T-helper 2 cell treated with Interferon-gamma antibody and Interleukin-4, amounts not matched to agents 100 ng/mL and 5 ng/mL, for 36 hours (primary cell): Measurements from ENCODE around the gene ULK4. TPM values are rescaled to one million over a fixed set of nuclear protein-coding genes. Genes with fewer than 3 reads are reported as not detected.
"Not testable (repeated sequence)": the region's sequence is repeated elsewhere in the genome, so short reads cannot be mapped to it uniquely, and the experiment has no call there.

Source experiments
- intact Hi-C: fragments of 100-400 bp; cut with micrococcal nuclease; formaldehyde crosslinking; loops from one replicate; pipeline ENCODE4 v1.15.1; 2023
- total RNA-seq: library from RNA; stranded (reverse); gene quantifications from 2 replicates; pipeline ENCODE4 v1.2.3, GENCODE V29; 2022

Gene ULK4
- total RNA-seq, 1 donor from 2014 or later = 14.2 TPM

DNA sequence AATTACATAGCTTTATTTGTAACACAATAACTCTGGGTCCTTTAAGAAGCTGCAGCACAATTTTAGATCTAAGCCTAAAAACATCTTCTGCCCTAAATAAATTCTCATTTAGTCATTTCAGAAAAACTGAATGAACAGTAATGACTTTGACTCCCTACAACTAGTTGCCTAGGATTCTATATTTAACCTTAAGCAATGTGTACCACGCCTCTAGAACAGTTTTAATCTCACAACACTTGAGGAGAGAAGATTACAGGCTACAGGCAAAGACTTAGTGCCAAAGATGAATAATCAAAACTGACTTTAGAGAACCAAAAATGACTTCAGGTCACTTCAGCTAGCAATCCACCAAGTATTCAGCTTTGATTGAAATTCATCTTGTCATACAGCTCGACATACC lies 192.8 kb downstream of the ULK4 start:
- intact Hi-C loops = no loop called here

DNA sequence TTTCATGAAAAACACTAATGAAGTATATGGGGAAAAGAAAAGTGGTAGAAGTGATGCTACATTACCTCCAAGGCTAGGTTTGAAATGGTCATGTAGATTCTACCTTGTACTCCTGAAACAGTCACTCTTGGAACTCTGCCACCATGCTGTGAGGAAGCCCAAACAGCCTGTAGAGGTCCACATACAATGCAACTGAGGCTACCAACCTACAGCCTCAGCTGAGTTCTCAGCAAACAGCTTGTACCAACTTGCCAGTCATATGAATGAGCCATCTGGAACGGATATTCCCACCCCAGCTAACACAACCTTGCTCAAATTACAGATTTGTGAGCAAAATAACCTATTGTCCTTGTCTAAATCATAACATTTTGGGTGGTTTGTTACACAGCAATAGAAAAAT lies 193.5 kb downstream of the ULK4 start:
- intact Hi-C loops = no loop called here

DNA sequence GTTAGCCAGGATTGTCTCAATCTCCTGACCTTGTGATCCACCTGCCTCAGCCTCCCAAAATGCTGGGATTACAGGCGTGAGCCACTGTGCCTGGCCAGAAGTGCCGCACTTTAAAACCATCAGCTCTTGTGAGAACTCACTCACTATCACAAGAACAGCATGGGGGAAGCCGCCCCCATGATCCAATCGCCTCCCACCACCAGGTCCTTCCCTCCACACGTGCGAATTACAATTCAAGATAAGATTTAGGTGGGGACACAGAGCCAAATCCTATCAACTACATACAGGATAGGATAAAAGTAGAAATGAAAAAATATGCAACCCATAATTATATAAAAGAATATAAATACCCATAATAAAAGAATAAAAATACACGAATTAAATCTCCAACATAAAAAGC lies 199.0 kb downstream of the ULK4 start:
- intact Hi-C loops = not testable (repeated sequence)

DNA sequence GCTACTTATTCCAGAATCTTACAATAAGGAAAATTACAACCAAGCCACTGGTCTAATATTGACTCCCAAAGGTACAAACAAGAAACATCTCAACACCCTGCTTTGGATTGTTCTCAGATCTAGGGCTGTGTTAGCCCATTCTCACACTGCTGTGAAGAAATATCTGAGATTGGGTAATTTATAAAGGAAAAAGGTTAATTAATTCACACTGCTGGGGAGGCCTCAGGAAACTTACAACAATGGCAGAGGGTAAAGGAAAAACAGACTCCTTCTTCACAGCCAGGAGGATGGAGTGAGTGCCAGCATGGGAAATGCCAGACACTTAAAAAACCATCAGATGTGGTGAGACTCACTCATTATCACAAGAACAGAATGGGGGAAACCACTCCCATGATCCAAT lies 208.3 kb downstream of the ULK4 start:
- intact Hi-C loops = no loop called here

- intact Hi-C loops = no loop called here
Observed at GRCh38 chr3:41751597-41751996, 210.3 kb downstream of the ULK4 start.

DNA sequence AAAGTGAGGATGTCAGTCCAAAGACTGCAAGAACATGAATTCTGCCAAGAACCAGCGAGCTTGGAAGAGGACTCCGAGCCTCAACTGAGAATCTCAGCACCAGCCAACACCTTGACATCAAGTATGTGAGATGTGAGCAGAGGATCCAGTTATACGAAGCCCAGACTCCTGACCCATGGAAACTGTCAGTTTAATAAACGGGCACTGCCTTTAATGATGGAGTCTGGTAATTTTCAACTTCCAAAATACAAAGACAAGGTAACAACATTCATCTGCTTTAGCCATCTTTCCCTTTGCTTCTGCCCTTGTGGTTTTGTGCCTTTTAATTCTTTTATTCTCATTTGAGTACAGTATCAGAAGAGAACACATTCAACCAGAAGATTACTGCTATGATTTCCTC lies 211.9 kb downstream of the ULK4 start:
- intact Hi-C loops = no loop called here

DNA sequence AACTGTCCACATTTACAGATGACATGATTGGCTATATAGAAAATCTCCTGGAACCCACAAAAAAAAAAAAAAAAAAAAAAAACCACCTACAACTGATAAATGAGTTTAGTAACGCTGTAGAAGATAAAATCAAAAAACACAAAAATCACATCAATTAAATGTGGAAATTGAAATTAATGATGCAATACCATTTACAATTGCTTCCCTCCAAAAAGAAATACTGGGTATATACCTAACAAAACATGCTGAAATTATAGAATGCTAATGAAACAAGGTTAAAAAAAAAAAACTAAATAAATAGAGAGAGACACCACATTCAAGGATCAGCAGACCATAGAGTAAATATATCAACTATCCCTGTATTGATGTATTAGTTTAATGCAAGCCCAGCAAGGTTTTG lies 215.7 kb downstream of the ULK4 start:
- intact Hi-C loops = no loop called here

GRCh38 chr3:41742121-41742520 lies 219.8 kb downstream of the ULK4 start:
- intact Hi-C loops = no loop called here

DNA sequence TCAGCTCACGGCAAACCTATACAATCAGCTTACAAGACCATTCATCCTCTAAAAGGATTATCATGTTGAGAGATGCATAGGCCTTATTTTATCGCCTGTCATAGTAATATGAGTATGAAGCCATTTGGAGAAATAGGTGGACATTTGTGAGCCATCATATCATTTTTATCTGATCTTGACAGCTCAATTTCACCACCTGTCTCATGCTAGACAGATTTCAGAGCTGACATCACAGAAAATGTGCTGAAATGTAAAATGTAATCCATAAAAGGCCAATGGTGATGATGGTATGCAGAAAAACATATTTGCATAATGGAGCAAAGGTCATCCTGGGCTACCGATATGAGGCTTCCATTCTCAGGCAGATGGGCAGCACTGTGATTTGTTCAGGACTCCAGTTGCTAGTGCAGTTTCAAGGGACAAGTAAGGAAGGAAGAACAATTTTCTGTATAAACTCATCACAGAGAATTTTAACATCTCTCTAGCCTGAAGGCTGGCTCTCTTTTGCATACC lies 221.5 kb downstream of the ULK4 start:
- intact Hi-C loops = no loop called here

GRCh38 chr3:41726891-41727290 lies 235.0 kb downstream of the ULK4 start:
- intact Hi-C loops = no loop called here

DNA sequence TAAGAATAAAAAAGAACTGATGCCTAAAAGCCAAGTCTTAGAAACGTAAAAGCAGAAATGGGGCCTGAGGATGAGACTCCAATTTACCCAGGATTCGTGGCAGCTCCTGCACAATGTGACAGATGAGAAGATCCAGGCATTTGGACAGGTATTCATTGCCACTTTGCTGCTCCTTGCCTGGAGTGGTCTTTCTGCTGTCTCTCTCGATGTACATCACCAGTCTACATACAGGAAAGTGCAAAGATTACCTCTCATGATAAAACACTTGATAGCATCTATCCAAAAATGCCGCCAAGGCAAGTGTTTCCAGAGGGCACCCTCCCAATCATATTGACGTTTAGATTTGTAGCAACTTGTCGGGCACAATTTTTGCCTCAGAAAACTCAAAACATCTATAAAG lies 244.3 kb downstream of the ULK4 start:
- intact Hi-C loops = no loop called here

DNA sequence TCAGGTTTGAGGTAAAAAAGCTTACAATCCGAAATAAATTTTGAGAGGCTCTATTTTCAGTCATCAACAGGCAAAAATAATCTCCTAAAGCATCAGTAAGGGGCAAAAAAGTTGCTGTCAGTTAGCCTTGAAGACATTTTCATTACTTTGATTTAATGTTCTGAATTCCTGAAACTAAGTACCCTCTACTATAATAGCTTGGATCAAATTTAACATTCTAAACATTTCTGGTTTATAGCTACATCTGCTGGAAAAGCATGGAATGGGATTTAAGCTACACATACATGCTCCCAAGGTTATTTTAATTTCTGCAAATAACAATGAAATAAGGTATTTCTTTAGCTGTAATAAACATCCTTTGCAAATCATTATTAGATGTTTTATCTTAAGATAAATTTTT lies 245.4 kb downstream of the ULK4 start:
- intact Hi-C loops = no loop called here

DNA sequence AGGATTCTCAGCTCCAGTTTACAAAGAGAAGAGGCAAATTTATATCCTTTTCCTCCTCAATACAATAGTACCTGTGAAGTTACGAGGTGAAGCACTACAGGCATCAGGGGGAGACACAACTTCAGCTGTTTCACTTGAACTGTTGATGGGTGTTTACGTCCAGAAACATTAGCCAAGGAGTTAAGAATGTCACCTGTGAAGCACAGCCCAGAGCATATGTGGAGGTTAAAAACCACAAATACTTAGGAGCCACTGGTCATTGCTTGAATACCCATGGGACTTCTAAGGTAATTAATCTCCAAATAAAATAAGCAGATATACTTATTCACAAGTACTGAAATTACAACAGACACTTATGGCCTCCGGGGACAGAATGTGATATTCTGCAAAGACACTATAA lies 246.5 kb downstream of the ULK4 start:
- intact Hi-C loops = no loop called here

- intact Hi-C loops = no loop called here
Observed at GRCh38 chr3:41711651-41712050, 250.3 kb downstream of the ULK4 start.

DNA sequence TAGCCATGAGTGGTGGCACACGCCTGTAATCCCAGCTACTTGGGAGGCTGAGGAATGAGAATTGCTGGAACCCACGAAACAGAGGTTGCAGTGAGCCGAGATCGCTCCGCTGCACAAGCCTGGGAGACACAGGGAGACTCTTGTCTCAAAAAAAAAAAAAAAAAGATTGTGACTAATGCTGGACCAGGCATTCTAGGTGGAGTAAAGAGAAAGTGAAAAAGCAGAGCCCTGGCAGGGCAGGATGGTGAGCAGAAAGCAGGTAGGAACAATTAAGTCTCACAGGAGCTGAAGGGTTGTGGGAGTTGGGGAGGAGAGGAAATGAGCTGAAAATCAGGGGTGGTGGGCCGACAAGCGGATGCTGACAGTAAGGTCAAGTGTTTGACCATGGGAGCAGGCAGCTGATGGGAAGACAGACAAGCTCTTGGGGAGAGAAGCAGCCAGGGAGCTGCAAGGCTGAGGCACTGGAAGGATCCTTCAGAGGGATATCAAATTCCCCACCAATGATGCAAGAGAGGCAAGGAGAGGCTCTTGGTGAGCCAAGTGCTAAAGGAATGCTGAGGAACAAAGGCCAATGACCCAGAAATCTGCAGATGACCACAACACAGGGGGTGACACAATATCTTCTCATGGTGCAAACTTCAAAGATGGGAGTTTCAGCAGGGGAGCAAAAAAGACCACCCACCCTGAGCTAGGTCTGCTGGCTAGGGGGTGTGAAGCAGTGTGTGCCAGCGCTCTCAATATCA lies 251.1 kb downstream of the ULK4 start:
- intact Hi-C loops = no loop called here

GRCh38 chr3:41709213-41709612 lies 252.7 kb downstream of the ULK4 start:
- intact Hi-C loops = not testable (repeated sequence)

- intact Hi-C loops = no loop called here
Observed at GRCh38 chr3:41708176-41708575, 253.7 kb downstream of the ULK4 start.

DNA sequence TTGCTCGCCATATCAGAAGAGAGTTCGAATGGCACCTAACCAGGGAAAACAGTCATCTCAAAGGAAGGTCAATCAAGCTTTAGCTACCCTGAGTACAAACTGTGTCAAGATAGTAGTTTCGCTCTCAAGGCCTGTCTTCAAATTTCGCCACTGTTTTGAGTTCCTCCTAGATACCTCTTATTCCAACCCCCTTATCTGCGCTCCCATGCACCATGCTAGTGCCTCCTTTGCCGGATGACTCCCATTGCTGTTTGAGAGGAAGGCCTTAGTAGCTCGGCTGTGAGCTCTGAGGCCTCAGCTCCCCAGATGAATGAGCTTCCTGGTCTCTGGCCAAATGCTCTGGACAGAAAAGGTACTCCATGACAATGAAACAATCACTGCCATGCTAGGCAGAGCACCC lies 256.0 kb downstream of the ULK4 start:
- intact Hi-C loops = no loop called here

GRCh38 chr3:41701191-41701698 lies 260.7 kb downstream of the ULK4 start:
- intact Hi-C loops = no loop called here

GRCh38 chr3:41700155-41700554 lies 261.7 kb downstream of the ULK4 start:
- intact Hi-C loops = no loop called here

DNA sequence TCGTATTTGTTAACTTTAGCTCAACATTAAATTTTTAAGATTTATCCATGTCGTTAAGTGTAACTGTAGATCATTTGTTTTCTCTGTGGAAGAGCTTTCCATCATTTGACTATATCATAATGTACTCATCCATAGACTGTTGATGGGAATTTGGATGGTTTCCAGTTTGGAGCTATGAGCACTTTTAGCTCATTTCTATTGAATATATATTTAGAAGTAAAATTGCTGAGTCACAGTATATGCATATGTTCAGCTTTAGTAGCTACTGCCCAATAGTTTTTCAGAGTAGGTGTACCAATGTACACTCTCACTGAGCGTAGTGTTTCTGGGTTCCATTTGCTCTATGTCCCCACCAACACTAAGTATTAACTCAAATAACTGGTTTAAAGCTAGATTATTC lies 263.0 kb downstream of the ULK4 start:
- intact Hi-C loops = no loop called here

GRCh38 chr3:41697702-41698101 lies 264.2 kb downstream of the ULK4 start:
- intact Hi-C loops = no loop called here

DNA sequence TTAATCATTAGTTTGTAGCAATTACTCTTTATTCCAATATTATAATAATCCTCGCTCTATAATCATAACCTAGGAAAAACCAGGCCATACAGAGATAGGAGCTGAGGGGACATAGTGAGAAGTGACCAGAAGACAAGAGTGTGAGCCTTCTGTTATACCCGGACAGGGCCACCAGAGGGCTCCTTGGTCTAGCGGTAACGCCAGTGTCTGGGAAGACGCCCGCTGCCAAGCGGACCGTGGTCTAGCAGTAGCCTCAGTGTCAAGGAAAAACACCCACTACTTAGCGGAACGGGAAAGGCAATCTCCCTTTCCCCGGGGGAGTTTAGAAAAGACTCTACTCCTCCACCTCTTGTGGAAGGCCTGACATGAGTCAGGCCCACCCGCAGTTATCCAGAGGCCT lies 266.1 kb downstream of the ULK4 start:
- intact Hi-C loops = not testable (repeated sequence)
